Stimulated activated CD4-positive, alpha-beta T cell treated with anti-CD3 and anti-CD28 coated beads, Interleukin-4, amount 100 ng/mL, for 1 hour (primary cell): ENCODE measurements around the gene PPIL1.
"Not testable (repeated sequence)": the region's sequence is repeated elsewhere in the genome, so short reads cannot be mapped to it uniquely, and the experiment has no call there.

Experiments used
- DNase-seq: peaks from one replicate; pipeline ENCODE4 v3.0.0-alpha.2; 2020

The PPIL1 gene

DNA sequence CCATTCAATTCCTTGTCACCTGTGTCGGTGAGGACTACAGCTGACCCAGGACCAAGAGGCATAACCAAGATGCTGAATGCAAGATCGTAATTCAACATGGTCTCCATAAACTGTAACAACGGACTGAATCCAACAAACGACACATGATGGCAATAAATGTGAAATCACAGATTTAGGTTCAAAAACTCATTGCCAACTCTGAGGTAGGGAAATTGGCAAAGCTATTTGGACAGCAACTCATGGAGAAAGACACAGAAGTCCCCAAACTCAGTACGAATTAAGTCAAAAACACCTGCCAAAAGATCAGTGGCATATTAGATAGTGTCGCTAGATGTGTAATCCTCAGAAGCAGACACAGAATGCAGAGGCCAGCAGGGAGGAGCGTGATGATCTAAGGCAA lies 60.4 kb downstream of the PPIL1 start:
- no peak for DNase-seq

DNA sequence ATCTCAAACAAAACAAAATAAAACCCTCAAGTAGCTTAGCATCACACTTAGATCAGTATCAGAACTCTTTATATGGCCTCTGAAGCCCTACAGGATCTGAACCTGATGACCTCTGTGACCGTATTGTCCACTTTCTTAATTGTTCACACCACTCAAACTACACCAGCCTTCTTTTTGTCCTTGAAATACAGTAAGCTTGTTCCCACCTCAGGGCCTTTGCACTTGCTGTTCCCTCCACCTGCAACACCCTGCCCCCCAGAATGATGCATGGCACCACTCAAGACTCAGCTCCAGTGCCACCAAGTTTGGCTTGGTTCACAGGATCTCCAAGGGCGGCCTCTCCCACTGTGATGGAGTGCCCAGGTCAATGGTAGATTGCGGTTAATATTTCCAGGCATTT lies 61.1 kb downstream of the PPIL1 start:
- no peak for DNase-seq

DNA sequence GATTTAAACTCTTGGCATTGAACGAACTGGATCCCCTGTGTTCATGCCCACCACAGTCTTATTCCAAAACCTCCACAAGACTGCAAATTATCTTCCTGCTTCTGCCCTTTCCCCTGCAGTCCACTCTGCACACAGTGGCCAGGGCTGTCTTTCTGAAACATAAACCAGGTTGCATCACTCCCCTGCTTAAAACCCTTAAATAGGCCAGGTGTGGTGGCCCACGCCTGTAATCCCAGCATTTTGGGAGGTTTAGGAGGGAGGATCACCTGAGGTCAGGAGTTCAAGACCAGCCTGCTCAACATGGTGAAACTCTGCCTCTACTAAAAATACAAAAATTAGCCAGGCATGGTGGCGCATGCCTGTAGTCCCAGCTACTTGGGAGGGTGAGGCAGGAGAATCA lies 61.6 kb downstream of the PPIL1 start:
- DNase-seq, result not testable (repeated sequence)

DNA sequence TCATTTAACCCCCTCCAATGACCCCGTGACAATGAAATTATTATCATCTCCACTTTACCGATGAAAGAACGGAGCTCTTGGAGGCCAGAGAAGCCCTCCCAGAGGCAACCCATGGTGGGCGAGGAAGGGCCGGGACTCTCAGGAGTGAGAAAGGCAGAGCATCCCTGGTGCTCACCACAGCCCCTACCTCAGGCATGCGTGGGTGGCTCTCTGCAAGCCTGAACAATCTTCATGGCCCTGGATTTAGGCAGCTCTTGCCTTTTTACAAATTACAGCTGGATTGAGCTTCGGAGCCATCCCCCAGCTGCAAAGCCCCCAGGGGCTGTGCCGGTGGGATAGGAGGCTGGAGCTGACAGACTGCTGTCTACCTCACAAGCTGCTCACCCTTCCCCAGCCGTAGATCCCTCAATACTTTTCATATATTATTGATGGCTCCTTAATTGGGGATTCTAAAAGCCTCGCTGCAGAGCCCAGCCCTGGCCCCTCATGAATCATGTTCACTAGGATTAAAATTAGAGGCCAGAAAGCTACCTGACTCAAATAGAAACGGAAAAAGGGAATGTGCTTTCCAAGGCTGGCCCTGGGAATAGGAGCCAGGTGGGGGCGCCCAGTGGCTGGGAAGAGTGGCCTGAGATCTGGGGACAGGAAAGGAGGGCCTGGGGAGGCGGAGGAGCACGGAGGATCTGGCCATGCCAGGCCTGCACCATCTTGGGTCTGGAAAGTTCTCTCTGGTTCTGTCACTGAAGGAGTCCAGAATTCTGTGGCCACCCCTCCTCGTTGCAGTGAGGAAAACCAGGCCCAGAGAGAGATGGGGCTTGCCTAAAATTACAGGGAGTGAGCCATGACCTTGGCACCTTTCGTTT lies 64.4 kb downstream of the PPIL1 start:
- DNase-seq, result no peak

DNA sequence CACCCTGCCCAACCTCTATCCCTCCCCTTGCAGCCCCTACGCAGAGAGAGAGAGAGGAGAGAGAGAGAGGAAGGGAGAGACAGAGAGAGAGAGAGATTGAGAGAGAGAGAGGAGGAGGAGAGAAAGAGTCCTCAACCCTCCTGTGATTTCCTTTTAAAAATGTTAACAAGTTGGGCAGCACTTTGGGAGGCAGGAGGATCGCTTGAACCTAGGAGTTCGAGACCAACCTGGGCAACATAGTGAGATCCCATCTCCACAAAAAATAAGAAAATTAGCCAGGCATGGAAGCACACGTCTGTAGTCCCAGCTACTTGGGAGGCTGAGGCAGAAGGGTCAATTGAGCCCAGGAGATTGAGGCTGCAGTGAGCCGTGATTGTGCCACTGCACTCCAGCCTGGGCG lies 65.4 kb downstream of the PPIL1 start:
- DNase-seq, result no peak

DNA sequence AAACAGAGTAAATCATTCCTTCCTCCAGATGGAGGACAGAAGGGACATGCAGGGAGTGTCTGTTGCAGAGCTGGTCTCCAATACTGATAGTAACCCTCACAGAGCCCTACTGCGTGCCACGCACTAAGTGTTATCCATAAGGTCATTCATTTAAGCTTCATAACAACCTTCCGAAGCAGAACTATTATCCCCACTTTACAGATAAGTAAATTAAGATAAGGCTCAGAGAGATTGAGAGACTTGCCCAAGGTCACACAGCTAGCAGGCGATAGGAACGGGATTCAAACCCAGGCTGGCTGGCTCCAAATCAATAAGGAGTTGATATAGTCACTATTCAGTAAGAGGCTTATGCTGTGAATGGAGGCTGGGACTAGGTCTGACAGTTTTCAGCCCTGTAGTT lies 66.0 kb downstream of the PPIL1 start:
- DNase-seq, result no peak

DNA sequence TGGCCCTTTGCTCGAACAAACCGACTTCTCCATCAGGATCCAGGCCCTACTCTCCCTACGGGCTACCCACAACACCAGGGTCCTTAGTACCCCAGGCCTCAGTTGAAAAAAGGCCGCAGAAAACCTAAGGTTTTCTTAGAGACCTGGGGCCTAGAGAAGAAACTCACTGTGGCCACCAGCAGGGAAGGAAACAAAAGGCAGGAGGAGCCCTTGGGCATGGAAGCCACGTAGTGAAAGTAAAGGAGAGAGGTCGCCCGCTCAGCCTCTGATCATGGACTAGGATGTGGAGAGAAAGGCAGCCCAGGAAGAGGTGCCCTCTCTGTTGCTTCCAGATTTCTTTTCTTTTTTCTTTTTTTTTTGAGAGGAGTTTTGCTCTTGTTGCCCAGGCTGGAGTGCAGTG lies 66.9 kb downstream of the PPIL1 start:
- DNase-seq, result no peak

DNA sequence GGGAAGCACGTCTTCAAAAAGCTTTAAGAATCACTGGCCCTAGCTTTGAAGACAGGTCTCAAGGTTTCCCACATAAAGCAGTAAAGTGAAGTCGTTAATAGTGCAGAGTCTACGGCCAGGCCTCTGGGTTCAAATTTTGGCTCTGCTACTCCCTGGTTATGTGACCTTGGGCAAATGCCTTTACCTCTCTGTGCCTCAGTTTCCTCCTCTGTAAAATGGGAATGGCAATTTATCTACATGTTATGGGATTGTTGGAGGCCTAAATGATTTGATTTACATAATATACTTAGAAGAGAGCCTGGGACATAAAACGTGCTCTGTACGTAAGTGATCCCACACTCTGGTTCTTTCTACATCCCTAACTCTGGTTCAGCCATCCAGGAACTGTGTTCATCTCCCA lies 67.5 kb downstream of the PPIL1 start:
- DNase-seq, result no peak

DNA sequence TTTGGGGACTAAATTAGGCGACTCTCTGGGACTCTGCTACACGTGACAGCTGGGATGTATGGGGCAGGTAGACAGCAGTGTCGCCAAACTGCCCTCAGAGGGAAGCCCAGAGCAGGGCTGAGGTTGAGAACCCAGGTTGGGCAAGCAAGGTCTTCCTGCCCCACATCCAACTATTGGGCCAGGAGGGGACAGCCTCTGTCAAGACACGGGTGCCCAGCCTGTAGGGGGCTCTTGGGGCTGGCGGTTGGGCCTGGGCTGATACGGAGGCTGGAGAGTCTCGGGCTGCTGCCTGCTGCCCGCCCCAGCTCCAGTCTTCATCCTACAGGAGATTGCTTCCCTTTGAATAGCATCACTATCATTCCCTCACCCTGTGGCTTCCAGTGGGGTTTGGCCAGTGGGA lies 68.7 kb downstream of the PPIL1 start:
- DNase-seq, result no peak

DNA sequence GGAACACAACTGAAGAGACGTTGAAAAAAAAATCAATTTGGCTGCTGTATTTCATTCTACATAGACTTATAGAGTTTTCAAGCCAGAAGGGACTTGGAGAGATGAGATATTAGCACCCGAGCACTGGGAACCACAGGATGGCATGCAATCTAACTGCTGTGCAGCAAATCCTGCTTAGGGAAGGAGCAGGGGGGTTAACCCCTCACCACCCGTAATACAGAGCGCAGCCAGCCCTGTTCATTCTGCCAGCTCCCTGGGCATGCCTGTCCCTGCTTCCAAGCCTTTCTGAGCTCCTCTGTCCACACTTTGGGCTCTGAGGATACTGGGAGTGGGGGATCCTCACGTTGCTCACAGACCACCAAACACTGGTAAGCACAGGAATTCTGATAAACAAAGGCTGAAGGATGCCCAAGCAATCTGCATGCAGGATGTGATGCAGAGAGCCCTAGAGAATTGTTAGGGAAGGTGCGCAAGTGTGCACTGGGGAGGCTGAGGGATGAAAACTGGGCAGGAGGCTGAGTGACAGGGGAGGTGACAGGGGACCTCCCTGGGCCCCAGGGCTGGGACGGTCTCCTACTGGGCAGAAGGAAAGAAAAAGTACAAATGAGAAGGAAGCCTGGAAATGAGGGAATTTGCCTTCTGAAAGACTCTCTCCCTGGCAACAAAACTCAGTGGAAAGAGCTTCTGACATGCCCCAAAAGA lies 69.4 kb downstream of the PPIL1 start:
- no peak for DNase-seq
